Pons (tissue), 1 donor: ENCODE measurements around the gene RXFP1.

Source experiments
- DNase-seq: peaks from one replicate; pipeline ENCODE4 v3.0.0-alpha.2; 2016; ENCODE audit warnings: low spot score

RXFP1 gene

DNA sequence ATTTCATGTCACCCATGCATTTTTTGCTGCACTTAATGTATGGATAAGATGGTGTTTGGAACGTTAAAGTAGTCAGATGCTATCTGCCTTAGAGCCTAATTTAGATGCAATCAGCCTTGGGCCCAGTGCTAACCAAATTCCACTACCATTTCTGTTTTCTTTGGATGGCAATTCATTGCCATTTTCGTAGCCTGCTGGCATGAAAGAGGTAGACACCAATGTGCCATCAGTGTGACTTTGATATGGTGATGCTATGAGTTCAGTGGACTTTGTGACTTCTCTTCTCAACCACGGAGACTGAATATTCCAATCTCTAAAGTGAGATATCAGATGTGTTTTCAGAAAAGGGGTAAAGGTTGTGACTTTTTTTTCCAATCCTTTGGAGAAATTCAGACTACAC lies 152.0 kb downstream of the RXFP1 start:
- DNase-seq: no peak

DNA sequence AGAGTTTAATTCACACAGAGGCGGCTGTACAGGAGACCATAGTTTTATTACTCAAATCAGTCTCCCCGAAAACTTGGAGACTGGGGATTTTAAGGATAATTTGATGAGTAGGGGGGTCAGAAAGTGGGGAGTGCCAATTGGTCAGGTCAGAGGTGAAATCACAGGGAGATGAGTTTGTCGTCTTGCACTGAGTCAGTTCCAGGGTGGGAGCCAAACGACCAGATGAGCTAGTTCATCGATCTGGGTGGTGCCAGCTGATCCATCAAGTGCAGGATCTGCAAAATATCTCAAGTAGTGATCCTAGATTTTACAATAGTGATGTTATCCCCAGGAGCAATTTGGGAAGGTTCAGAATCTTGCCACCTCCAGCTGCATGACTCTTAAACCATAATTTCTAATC lies 154.4 kb downstream of the RXFP1 start:
- DNase-seq: no peak

- DNase-seq: no peak
These were observed 157.1 kb downstream of the RXFP1 start for GRCh38 chr4:158678767-158679166.

DNA sequence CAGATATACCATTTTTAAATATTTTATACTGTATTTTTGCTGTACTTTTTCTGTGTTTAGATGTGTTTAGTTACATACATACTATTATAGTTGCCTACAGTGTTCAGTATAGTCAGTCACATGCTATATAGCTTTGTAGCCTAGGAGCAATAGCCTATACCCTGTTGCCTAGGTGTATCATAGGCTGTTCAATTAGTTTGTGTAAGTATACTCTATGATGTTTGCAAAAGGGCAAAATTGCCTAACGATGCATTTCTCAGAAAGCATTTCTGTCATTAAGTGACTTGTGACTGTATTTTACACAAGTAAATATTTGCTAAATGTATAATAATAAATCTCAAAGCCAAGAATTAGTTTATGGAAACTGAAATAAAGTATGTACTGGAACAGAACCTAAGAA lies 159.9 kb downstream of the RXFP1 start:
- no peak for DNase-seq

GRCh38 chr4:158682066-158682465 lies 160.4 kb downstream of the RXFP1 start:
- no peak for DNase-seq

DNA sequence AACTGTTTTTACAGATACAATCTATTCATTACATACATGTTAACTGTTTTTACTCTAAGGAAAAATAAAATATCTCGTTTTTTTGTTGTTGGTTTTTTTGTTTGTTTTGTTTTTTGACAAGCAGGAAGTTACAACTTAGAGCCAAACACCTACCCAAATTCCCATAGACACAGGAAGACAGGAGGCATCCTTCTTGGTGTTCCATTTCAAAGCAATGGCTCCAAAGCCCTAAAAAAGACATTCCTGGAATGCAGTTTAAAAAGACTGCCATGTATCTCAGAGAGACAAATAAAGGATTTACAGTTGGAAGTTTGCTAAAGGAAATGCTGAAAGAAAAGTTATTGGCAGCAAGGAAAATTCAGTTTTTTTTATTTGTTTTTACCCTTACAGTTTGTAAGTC lies 167.1 kb downstream of the RXFP1 start:
- DNase-seq: no peak
